HepG2 (cell line): ENCODE measurements around the gene SGSM1. TPM values are rescaled to one million over a fixed set of nuclear protein-coding genes. Genes with fewer than 3 reads are reported as not detected.

Experiments used
- ELF1 ChIP-seq: sonication (generic); formaldehyde crosslinking; IDR thresholded peaks from 2 replicates; pipeline ENCODE4 v1.4.0; 2020; ENCODE audit warnings: missing genetic modification reagents
- FIP1L1 ChIP-seq: fragments of 200-400 bp; formaldehyde crosslinking; IDR thresholded peaks from 2 replicates; pipeline ENCODE4 v1.6.1; 2018; ENCODE audit warnings: low read depth, mild to moderate bottlenecking, low read length, moderate library complexity, borderline replicate concordance; ENCODE audit not compliant: insufficient read depth
- GATAD2A ChIP-seq: IDR thresholded peaks from 2 replicates; pipeline ENCODE4 v1.6.1; 2016
- GMEB2 ChIP-seq: IDR thresholded peaks from 2 replicates; pipeline ENCODE4 v1.6.1; 2016; ENCODE audit warnings: missing biosample characterization, missing genetic modification reagents, low read depth
- HNF1A ChIP-seq, 2 experiments: sonication (generic) in 1 of 2; formaldehyde crosslinking in 1 of 2; IDR thresholded peaks; 2 replicates each; pipeline versions ENCODE4 v1.4.0 to v1.6.1; 2016 to 2020; ENCODE audit warnings: borderline replicate concordance in 1 of 2, low read depth in 1 of 2, mild to moderate bottlenecking in 1 of 2, missing genetic modification reagents in 1 of 2
- MTA3 ChIP-seq: sonication (generic); formaldehyde crosslinking; IDR thresholded peaks from 2 replicates; pipeline ENCODE4 v1.4.0; 2020; ENCODE audit warnings: missing genetic modification reagents
- PHF8 ChIP-seq: sonication (generic); formaldehyde crosslinking; IDR thresholded peaks from 2 replicates; pipeline ENCODE4 v1.5.0; 2020; ENCODE audit warnings: missing genetic modification reagents
- PLSCR1 ChIP-seq: sonication (generic); formaldehyde crosslinking; IDR thresholded peaks from 2 replicates; pipeline ENCODE4 v1.5.0; 2020; ENCODE audit warnings: missing genetic modification reagents, mild to moderate bottlenecking, borderline replicate concordance
- PRMT3 ChIP-seq: sonication (generic); formaldehyde crosslinking; IDR thresholded peaks from 2 replicates; pipeline ENCODE4 v1.8.1; 2022; ENCODE audit warnings: low read depth, mild to moderate bottlenecking, moderate library complexity, missing genetic modification reagents, borderline replicate concordance
- RBFOX2 ChIP-seq: fragments of 200-400 bp; formaldehyde crosslinking; IDR thresholded peaks from 2 replicates; pipeline ENCODE4 v1.6.1; 2017; ENCODE audit warnings: low read depth, mild to moderate bottlenecking, low read length
- SP4 ChIP-seq: sonication (generic); formaldehyde crosslinking; IDR thresholded peaks from 2 replicates; pipeline ENCODE4 v1.8.1; 2023; ENCODE audit warnings: mild to moderate bottlenecking, missing genetic modification reagents
- TFE3 ChIP-seq: IDR thresholded peaks from 2 replicates; pipeline ENCODE4 v1.6.1; 2016
- ZBTB4 ChIP-seq: sonication (generic); formaldehyde crosslinking; IDR thresholded peaks from 2 replicates; pipeline ENCODE4 v1.4.0; 2020; ENCODE audit warnings: missing genetic modification reagents, mild to moderate bottlenecking, borderline replicate concordance
- ZFP37 ChIP-seq: sonication (generic); formaldehyde crosslinking; IDR thresholded peaks from 2 replicates; pipeline ENCODE4 v1.4.0; 2020; ENCODE audit warnings: missing genetic modification reagents, borderline replicate concordance
- ZNF234 ChIP-seq: sonication (generic); formaldehyde crosslinking; conservative IDR thresholded peaks from 2 replicates; pipeline ENCODE4 v1.5.1; 2020; ENCODE audit warnings: mild to moderate bottlenecking, missing genetic modification reagents
- ZNF274 ChIP-seq: sonication (generic); formaldehyde crosslinking; IDR thresholded peaks from 2 replicates; pipeline ENCODE4 v1.5.1; 2020; ENCODE audit warnings: mild to moderate bottlenecking, missing genetic modification reagents
- ZNF841 ChIP-seq: sonication (generic); formaldehyde crosslinking; IDR thresholded peaks from 2 replicates; pipeline ENCODE4 v1.8.1; 2023; ENCODE audit warnings: missing genetic modification reagents, borderline replicate concordance
- polyA plus RNA-seq, 8 experiments: library from polyadenylated mRNA; depleted of rRNA in 3 of 8; stranded (reverse) in 7 of 8; unstranded in 1 of 8; fragments of >200 nt; fragmentation: Illumina TruSeq in 4 of 8; extraction: Trizol in 4 of 8; gene quantifications; 2 replicates each; pipeline versions ENCODE4 v1.2.1 to v1.2.3, GENCODE V29; 2011 to 2016; ENCODE audit warnings: low read depth in 4 of 8, missing spikeins in 1 of 8, mixed read lengths in 1 of 8; ENCODE audit not compliant: insufficient read depth in 1 of 8
- total RNA-seq, 5 experiments: library from RNA; depleted of rRNA; stranded (reverse); fragments of >200 nt; fragmentation: Illumina TruSeq; extraction: Trizol; gene quantifications; 2 replicates each; pipeline ENCODE4 v1.2.3, GENCODE V29; 2016; ENCODE audit warnings: low read depth in 1 of 5

SGSM1 gene
- total and polyA plus RNA-seq, 2 of the 13 experiments (the other 11 are each of a cell fraction or from before 2014, with no cell fraction given): 0.07 TPM; not detected in 1

- TF ChIP-seq ZBTB4 (no peak), PRMT3 (CRISPR knock-in tag) (no peak), ELF1 (CRISPR knock-in tag) (no peak), GMEB2 (CRISPR knock-in tag) (no peak), FIP1L1 (no peak), RBFOX2 (no peak), ZNF274 (CRISPR knock-in tag) (no peak), TFE3 (CRISPR knock-in tag) (no peak), PHF8 (CRISPR knock-in tag) (peak; percentile 37; the same call in 1 of the 2 replicates), ZFP37 (CRISPR knock-in tag) (no peak), MTA3 (no peak), PLSCR1 (CRISPR knock-in tag) (no peak), ZNF841 (CRISPR knock-in tag) (no peak), GATAD2A (no peak), SP4 (CRISPR knock-in tag) (no peak), HNF1A (IDR thresholded peaks at IDR 0.05; ENCODE audit: low read depth) (no peak), HNF1A (CRISPR knock-in tag; IDR thresholded peaks at IDR 0.05; ENCODE audit: borderline replicate concordance) (no peak), ZNF234 (CRISPR knock-in tag) (no peak)
Measured at GRCh38 chr22:24965822-24966626, 160.0 kb downstream of the SGSM1 start (continued).
